NAMALWA (cell line): ENCODE results near the gene PCMTD2.

ENCODE experiments used
- DNase-seq: peaks from one replicate; pipeline ENCODE4 v3.0.0-alpha.2; 2015; ENCODE audit warnings: low spot score

PCMTD2 gene

DNA sequence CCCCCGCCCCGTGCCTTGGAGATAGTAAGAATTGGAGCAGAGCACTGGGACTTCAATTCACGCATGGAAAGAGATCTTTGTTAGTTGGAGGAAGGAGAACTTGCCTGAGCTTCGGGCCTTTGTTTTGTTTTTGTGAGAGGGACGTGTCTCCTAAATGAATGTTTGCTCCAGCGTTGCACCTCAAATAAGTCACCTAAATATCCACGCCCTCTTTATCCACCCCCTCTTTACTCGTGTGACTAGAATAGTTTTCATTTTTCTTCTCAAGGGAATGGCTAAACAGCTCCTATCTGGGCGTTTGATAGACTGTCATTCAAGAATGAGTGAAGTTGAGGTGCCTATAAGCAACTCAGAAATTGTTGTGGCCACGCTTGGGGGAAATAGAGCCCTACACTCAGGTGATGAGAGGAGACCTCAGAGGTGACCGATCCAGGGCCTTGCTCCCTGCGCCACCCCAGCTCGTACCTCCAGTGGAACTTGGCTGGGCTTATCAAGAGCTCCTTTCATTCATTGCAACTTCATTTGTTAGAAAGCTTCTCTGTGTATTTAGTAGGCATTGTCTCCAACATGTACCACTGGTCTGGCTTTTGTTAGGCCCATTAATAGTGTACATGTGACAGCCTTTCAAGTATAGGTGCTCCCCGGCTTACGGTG, 861 bp downstream of the PCMTD2 start:
- no peak for DNase-seq

DNA sequence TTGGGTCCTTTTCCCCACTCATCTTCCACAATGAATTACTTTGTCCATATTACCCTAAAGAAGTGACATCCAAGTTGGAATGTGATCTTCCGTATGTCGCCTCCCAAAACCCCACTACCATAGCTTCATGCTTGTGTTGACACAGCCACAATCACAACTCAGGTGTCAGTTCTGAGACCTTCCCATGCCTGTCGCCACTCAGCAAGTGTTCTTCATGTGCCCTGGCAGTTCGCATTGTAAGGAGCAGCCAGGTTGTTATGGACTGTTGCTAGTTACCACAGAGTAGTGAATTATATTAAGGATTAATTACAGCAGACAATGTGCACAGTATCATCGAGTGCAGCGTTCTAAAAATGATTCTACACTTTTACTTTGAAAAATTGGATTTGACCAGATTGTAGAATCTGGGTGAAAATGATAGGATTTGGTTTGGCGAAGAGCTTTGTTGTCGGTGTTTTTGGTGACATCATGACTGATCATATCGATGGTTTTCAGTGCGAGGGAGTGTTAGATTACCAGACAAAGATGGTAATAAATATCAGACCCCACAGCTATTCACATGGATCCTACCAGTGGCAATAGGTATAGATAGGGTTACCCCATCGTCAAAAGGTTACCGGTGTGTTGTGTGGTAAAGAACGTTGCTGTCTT, 1.7 kb downstream of the PCMTD2 start:
- no peak for DNase-seq

DNA sequence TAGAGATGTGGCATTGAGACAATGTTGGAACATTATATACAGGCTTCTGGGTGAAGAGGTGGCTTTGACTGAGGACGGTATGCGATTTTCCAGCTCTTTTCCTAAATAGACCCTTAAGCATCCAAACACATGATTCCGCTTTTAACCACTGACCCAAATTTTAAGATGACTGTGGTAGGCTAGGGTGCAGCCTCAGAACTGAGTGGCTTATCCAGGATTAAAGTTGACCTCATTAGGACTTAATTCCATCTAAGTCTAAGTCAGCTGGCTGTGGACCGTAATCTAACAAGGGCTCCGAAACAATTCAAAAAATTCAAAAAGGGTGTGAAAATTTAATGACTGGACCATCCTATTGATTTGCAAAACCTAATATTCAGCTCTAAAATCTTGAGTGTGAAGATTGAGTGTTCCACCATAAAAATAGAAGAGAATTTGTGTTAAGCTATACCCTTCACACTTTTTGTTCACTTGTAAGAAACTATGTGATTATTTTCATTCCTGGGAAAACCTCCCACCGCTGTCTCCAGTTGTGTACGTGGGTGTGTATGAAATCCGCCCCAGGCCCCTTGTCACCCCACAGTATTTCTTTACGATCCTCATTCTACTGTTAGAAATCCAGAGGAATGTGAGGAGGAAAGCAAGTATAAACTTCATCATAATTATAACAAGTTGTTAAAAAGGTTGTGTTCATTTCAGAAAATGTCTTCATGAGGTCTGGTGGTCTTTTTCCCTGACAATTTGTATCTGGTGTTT, 2.7 kb downstream of the PCMTD2 start:
- no peak for DNase-seq

DNA sequence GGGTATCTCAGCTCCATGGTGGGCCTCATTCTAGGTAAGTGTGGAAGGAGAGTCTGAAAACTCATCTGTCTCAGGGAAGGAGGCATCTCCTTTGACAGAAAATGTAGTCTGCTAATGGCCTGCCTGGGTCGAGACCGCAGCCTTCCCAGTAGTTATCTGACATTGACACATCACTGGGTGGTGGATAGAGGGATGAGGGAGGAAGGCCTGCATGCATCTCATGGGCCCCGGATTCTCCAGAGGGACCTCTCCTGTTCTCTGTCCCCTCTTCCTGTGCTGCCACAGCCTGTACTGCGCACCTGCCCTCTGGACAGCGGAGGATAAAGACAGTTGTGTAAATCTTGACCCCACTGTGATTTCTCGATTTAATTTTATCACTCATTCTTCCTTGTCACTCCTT, 4.7 kb downstream of the PCMTD2 start:
- DNase-seq: no peak

DNA sequence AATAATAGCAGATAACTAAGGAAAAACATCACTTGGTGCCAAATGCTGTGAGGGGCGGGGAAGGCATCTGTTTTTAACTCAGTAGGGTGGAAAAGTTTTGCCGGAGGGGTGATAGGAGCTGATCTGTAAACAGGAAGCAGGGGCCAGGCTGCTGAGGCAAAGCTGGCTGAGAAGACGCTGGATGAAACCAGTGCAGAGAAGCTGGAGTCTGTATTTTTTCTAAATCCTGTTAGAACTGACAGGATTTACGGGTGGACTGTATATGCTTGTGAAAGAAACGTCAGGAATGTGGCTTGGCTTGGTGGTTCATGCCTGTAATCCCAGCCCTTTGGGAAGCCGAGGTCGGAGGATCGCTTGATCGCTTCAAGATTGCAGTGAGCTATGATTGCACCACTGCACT, 5.6 kb downstream of the PCMTD2 start:
- no peak for DNase-seq

DNA sequence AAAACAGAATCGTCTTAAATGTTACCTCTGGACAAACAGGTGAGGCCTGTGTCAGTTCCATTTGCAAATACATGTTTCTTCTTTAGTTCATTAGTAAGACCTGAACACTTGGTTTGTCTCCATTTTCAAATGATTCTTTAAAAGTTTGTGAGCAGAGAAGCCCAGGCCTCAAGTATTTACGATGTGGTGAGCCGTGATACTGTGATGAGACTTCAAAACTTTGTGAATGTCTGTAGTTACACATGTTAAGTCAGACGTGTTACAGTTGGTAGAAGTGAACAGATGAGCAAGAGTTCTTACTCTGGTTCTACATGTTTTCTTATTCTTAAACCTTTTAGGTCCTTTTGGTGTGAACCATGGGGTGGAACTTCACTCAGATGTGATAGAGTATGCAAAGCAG, 8.5 kb downstream of the PCMTD2 start:
- DNase-seq: no peak

DNA sequence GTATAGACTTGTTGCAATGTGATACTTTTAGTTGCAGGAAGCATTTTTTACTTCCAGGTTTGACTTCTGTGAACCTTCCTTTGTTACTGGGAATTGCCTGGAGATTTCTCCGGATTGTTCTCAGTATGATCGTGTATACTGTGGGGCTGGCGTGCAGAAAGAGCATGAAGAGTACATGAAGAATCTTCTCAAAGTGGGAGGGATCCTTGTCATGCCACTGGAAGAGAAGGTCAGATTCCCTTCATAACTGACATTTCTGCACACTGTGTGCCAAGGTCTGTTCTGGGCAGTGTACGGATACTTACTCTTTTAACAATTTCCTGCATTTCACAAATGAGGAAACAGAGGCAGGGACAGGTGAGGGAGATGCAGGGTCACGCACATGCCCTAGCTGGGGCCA, 9.7 kb downstream of the PCMTD2 start:
- DNase-seq: no peak

DNA sequence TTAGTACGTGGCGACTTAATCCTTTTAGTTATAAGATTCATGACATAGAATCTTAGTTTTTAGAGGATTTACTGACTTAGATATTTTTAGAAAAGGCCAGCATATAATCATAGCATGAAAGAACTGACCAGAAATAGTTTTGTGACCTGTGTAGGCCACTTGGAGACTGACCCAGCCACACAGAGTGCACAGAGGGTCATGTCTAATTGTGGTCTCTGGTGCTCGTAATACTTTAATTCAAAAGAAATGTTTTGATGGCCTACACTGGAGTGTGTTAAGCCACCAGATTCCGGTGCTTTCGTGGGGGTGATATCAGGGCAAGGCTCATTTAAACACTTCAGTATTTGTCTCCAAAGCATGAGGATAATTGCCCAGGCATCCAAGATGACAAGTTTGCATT, 11.4 kb downstream of the PCMTD2 start:
- no peak for DNase-seq

DNA sequence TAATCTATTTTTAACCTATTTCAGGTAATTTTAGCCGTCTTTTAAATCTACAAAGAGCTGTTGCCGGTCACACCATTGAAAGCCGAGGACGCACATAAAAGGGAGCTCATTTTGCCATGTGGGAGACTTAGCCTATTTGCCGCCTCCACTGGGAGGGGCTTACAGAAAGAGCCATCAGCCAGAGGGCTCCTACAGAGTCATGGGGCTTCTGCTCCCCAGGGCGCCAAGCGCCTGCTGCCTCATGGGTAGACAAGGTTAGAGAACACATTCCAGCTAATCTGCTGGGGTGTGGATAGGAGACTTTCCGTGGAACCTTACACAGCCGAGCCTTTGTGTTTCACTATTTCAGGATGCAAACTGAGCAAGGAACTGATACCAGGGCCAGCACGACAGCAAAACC, 12.6 kb downstream of the PCMTD2 start:
- DNase-seq: no peak

DNA sequence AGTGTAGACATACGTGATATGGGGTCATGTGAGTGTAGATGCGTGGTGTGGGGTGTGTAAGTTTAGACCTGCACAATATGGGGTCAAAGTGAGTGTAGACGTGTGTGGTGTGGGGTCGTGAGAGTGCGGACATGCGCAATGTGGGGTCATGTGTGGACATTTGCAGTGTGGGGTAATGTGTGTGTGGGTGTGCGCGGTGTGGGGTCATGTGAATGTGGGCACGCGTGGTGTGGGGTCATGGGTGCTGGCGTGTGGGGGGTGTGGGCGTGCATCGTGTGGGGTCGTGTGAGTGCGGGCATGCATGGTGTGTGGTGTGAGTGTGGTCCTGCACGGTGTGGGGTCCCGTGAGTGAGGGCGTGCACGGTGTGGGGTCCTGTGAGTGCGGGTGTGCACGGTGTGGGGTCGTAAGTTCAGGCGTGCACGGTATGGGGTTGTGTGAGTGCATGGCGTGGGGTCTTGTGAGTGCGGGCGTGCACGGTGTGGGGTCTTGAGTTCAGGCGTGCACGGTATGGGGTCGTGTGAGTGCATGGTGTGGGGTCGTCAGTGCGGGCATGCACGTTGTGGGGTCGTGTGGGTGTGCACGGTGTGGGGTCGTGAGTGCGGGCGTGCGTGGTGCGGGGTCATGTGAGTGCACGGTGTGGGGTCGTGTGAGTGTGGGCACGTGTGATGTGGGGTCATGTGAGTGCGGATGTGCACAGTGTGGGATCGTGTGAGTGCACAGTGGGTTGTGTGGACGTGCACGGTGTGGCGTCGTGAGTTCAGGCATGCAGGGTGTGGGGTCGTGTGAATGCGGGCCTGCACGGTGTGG, 14.3 kb downstream of the PCMTD2 start:
- no peak for DNase-seq

DNA sequence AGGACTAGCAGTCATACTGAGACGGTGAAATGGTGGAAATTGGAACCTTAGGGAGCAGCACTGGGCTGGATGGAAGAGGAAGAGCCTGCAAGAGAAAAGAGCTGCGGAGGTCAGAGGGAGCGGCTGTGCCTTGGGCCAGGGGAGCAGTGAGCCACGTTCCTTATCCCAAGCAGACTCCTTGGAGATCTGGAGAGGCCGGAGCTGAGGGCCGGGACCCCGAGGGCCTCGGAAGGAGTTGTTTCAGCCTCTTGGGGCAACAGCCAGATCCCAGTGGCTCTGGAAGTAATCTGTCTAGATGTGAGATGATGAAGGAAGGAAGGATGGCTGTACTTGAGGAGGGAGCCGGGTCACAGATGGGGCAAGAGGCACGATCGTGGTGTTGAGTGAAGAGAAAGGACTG, 16.1 kb downstream of the PCMTD2 start:
- no peak for DNase-seq

DNA sequence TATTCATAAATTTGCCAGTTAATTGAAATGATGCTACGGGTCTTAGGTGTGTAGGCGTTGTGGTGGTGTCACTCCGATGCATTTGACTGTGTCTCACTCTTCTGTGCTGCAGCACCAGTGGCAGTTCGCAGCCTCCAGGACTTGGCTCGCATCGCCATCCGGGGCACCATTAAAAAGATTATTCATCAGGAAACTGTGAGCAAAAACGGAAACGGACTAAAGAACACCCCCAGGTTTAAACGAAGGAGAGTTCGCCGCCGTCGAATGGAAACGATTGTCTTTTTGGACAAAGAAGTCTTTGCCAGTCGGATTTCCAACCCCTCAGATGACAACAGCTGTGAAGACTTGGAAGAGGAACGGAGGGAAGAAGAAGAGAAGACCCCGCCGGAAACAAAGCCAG, 17.6 kb downstream of the PCMTD2 start:
- DNase-seq: no peak

DNA sequence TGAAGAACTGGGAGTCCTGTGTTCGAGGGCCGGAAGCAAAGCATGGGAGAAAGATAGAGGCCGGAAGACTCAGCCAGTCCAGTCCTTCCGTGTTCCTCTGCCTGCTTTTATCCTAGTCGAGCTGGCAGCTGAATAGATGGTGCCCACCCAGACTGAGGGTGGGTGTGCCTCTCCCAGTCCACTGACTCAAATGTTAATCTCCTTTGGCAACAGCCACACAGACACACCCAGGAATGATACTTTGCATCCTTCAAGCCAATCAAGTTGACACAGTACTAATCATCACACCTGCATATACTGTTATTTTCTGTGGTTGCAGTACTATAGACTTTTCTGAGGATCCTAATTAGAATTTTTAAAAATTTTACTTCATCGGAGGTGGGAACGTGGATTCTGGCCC, 21.3 kb downstream of the PCMTD2 start:
- DNase-seq: no peak

DNA sequence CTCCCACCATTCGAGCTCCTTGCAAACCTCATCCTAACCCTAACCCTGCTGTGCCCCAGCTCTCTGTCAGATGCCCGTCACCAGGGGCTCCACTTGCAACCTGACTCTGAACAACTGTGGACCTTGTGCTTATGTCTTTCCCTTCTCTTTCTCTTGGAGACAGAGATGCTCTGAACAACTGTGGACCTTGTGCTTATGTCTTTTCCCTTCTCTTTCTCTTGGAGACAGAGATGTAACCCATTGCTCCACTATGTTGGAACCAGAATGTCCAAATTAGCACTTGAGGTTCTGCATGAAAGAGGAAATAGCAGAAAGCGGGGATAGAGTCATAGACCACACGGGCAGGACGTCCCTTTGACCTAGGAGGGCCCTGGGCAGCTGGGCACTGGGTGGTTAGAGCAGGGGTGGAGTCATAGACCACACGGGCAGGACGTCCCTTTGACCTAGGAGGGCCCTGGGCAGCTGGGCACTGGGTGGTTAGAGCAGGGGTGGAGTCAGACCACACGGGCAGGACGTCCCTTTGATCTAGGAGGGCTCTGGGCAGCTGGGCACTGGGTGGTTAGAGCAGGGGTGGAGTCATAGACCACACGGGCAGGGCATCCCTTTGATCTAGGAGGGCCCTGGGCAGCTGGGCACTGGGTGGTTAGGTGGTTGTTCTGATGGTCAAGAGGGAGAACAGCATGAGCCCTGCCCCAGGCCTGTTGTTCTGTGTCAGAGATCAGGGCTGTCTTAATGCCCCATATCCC, 22.2 kb downstream of the PCMTD2 start:
- DNase-seq: no peak

DNA sequence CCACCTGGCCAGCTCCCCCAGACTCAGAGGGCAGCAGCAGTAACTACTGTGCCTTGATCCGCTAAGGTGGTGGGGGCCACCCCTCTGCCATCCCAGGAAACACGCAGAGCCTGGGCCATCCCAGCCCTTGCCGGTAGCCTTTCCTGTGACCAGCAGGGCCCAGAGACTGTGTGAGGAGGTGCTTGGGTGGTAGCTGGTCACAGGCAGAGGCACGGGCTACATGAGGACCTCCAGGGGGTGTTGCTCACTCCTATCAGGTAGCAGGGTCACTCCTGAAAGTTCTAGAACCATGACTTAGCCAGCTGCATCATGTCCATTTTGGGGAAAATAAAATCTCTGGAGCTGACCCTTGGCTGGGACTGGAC, 22.8 kb downstream of the PCMTD2 start:
- DNase-seq: no peak

DNA sequence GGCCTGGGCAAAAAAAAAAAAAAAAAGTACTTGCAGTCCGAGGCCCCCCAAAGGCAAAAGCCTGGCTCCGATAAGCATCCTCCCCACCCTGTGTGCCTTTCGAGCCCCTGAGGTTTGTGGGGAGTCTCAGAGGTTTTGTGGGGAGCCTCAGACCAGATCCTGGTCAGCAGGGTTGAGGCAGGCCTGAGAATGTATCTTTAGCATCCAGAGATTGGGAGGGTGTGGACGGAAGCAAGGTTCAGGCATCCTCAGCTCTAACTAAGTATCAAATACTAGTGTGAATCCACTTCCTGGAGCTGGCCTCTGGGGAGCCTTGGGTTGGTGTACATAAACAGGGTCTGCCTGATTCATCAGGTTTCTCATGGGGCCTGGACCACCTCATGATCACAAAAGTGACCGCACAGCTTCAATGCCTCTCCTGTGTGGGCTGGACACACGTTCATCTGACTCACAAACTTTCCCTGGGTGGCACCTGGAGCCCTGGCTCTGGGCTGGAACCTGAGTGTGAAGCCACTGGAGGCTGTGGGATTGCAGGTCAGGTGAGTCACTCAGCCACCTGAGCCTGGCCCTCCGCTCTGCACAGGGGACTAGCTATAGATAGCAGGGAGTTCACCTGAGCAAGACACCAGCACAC, 24.4 kb downstream of the PCMTD2 start:
- DNase-seq: no peak

DNA sequence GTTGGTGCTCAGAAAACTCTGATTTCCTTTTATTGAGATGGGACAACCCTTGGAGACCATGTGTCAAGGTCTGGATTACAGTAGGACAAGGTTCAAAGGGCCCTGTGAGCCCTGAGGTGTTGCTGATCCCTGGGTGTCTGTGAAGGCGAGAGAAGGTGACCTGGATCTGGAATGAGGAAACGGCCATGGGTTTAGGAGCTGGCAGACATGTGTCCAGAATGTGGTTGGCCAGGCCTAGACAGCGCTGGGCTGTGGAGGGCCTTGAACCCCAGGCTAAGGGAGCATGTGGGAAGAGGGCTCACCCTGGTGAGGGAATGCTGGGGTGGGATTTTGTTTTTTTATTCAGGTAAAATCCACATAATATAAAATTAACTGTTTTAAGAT, 24.9 kb downstream of the PCMTD2 start:
- DNase-seq: no peak

DNA sequence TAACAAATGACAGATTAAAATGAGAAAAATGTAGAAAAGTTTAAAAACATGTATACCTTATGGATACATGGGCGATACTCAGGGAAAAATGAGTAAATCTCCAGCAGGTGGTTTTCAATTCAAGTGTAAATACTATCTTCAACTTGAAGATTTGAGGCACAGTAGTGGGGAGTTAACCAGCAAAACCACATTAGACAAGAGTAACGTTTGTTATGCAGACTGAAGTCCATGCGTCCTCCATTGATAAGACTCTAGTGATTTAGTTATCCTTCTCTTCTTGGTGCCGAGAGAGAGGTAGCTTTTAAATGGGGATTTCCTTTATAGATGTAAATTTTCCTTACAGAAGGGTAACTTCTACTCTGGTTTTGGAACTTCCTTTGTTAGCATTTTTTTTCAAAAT, 28.1 kb downstream of the PCMTD2 start:
- DNase-seq: no peak

DNA sequence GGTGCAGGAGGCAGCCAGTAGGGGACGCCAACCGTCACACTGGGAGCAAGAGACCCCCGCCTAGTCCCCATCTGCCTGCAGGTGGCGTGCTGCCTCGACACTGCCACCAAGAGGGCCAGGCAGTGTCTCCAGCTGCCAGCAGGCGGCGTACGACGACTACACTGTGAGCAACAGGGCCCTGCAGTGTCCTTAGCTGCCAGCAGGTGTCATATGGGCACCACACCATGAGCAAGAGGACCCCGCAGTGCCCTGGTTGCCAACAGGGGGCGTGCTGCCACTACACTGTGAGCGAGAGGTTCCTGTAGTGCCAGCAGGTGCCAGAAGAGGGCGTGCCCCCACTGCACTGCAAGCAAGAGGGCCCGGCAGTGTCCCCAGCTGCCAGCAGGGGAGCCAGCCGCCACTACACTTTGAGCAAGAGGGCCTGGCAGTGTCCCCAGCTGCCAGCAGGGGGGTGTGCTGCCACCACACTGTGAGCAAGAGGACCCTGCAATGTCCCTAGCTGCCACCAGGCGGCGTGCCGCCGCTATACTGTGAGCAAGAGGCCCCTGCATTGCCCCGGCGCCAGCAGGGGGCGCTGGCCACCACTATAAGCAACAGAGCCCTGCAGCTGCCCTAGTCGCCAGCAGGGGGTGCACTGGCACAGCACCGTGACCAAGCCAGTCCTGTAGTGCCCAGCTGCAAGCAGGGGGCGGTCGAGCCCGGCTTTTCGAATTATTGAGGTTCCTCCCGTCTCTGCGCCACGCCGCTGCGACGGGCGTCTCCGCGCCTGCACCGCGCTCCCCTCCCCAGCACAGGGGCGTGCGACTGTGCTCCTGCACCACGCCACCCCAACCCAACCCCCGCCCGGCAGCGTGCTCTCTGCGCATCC, 30.3 kb downstream of the PCMTD2 start:
- peak; percentile 95 for DNase-seq

DNA sequence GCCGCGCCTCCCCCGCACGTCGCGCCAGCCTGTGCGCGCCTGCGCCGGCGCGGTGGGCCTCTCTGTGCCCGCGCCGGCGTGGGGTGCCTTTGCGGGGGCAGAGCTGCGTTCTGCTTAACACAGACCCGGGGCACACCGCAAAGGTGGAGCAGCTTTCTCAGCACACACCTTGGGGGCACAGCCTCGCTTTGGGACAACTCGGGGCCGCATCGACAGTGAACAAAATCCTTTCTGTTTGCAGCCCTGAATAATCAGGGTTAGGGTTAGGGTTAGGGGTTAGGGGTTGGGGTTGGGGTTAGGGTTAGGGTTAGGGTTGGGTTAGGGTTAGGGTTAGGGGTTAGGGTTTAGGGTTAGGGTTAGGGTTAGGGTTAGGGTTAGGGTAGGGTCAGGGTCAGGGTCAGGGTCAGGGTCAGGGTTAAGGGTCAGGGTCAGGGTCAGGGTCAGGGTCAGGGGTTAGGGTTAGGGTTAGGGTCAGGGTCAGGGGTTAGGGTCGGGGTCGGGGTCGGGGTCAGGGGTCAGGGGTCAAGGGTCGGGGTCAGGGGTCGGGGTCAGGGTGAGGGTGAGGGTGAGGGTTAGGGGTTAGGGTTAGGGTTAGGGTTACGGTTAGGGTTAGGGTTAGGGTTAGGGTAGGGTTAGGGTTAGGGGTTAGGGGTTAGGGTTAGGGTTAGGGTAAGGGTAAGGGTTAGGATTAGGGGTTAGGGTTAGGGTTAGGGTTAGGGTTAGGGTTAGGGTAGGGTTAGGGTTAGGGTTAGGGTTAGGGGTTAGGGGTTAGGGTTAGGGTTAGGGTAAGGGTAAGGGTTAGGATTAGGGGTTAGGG, 31.1 kb downstream of the PCMTD2 start:
- peak; percentile 28 for DNase-seq
